ENCODE measurements around the gene SORCS3.

SORCS3 gene

GRCh38 chr10:104657457-104657856, 16.4 kb downstream of the SORCS3 start:
- no peaks in the 10 kb centered on the region for H3K36me3 ChIP-seq (ENCODE audit: insufficient read depth, low read length)
- H3K9me3 ChIP-seq (ENCODE audit: low read depth, low read length): no peaks in the 10 kb centered on the region
- DNase-seq (ENCODE audit: low read depth, low spot score): no peak
- TF ChIP-seq POLR2AphosphoS5 (IDR thresholded peaks at IDR 0.05; ENCODE audit: borderline replicate concordance, low read depth, low read length): no peak
- no peak for TF ChIP-seq EZH2 (IDR thresholded peaks at IDR 0.05)
- TF ChIP-seq FOXP2 (optimal IDR thresholded peaks at IDR 0.05; ENCODE audit: control extremely low read depth, extremely low read length, insufficient read depth): no peak
- no peak overlapping the region for H3K4me3 ChIP-seq
- H3K27ac ChIP-seq: no peak overlapping the region
- no peak overlapping the region for H3K9ac ChIP-seq (ENCODE audit: insufficient read length)

GRCh38 chr10:104658067-104658466, 17.0 kb downstream of the SORCS3 start:
- DNase-seq (ENCODE audit: low read depth, low spot score): no peak
- no peak overlapping the region for H3K27ac ChIP-seq
- no peak overlapping the region for H3K9ac ChIP-seq (ENCODE audit: insufficient read length)
- no peaks in the 10 kb centered on the region for H3K9me3 ChIP-seq (ENCODE audit: low read depth, low read length)
- TF ChIP-seq EZH2 (IDR thresholded peaks at IDR 0.05) (no peak), POLR2AphosphoS5 (IDR thresholded peaks at IDR 0.05; ENCODE audit: borderline replicate concordance, low read depth, low read length) (no peak), FOXP2 (optimal IDR thresholded peaks at IDR 0.05; ENCODE audit: control extremely low read depth, extremely low read length, insufficient read depth) (no peak)
- H3K4me3 ChIP-seq: no peak overlapping the region
- no peaks in the 10 kb centered on the region for H3K36me3 ChIP-seq (ENCODE audit: insufficient read depth, low read length)

- H3K9ac ChIP-seq (ENCODE audit: insufficient read length): no peak overlapping the region
- H3K4me3 ChIP-seq: no peak overlapping the region
- no peak overlapping the region for H3K27ac ChIP-seq
- TF ChIP-seq POLR2AphosphoS5 (IDR thresholded peaks at IDR 0.05; ENCODE audit: borderline replicate concordance, low read depth, low read length): no peak
- DNase-seq (ENCODE audit: low read depth, low spot score): no peak
- no peaks in the 10 kb centered on the region for H3K36me3 ChIP-seq (ENCODE audit: insufficient read depth, low read length)
- H3K9me3 ChIP-seq (ENCODE audit: low read depth, low read length): no peaks in the 10 kb centered on the region
These were observed 18.7 kb downstream of the SORCS3 start for GRCh38 chr10:104659809-104660208.

GRCh38 chr10:104663076-104663475, 22.0 kb downstream of the SORCS3 start:
- Histone ChIP-seq H3K9me3 (ENCODE audit: low read depth, low read length) (no peaks in the 10 kb centered on the region), H3K9ac (ENCODE audit: insufficient read length) (no peak overlapping the region), H3K36me3 (ENCODE audit: insufficient read depth, low read length) (no peaks in the 10 kb centered on the region), H3K27ac (no peak overlapping the region), H3K4me3 (no peak overlapping the region)
- no peak for DNase-seq (ENCODE audit: low read depth, low spot score)
- TF ChIP-seq FOXP2 (optimal IDR thresholded peaks at IDR 0.05; ENCODE audit: control extremely low read depth, extremely low read length, insufficient read depth) (no peak), POLR2AphosphoS5 (IDR thresholded peaks at IDR 0.05; ENCODE audit: borderline replicate concordance, low read depth, low read length) (no peak), EZH2 (IDR thresholded peaks at IDR 0.05) (no peak)

GRCh38 chr10:104663563-104663962, 22.5 kb downstream of the SORCS3 start:
- Histone ChIP-seq H3K27ac (no peak overlapping the region), H3K4me3 (no peak overlapping the region), H3K9ac (ENCODE audit: insufficient read length) (no peak overlapping the region), H3K9me3 (ENCODE audit: low read depth, low read length) (no peaks in the 10 kb centered on the region), H3K36me3 (ENCODE audit: insufficient read depth, low read length) (no peaks in the 10 kb centered on the region)
- TF ChIP-seq EZH2 (IDR thresholded peaks at IDR 0.05) (no peak), POLR2AphosphoS5 (IDR thresholded peaks at IDR 0.05; ENCODE audit: borderline replicate concordance, low read depth, low read length) (no peak), FOXP2 (optimal IDR thresholded peaks at IDR 0.05; ENCODE audit: control extremely low read depth, extremely low read length, insufficient read depth) (no peak)
- no peak for DNase-seq (ENCODE audit: low read depth, low spot score)

GRCh38 chr10:104664205-104664604, 23.1 kb downstream of the SORCS3 start:
- Histone ChIP-seq H3K9me3 (ENCODE audit: low read depth, low read length) (no peaks in the 10 kb centered on the region), H3K27ac (no peak overlapping the region), H3K9ac (ENCODE audit: insufficient read length) (no peak overlapping the region), H3K4me3 (no peak overlapping the region), H3K36me3 (ENCODE audit: insufficient read depth, low read length) (no peaks in the 10 kb centered on the region)
- no peak for DNase-seq (ENCODE audit: low read depth, low spot score)
- no peak for TF ChIP-seq EZH2 (IDR thresholded peaks at IDR 0.05)
- no peak for TF ChIP-seq POLR2AphosphoS5 (IDR thresholded peaks at IDR 0.05; ENCODE audit: borderline replicate concordance, low read depth, low read length)
- TF ChIP-seq FOXP2 (optimal IDR thresholded peaks at IDR 0.05; ENCODE audit: control extremely low read depth, extremely low read length, insufficient read depth): no peak

- no peak overlapping the region for H3K27ac ChIP-seq
- no peaks in the 10 kb centered on the region for H3K9me3 ChIP-seq (ENCODE audit: low read depth, low read length)
- no peak overlapping the region for H3K4me3 ChIP-seq
- H3K9ac ChIP-seq (ENCODE audit: insufficient read length): no peak overlapping the region
- no peaks in the 10 kb centered on the region for H3K36me3 ChIP-seq (ENCODE audit: insufficient read depth, low read length)
- TF ChIP-seq POLR2AphosphoS5 (IDR thresholded peaks at IDR 0.05; ENCODE audit: borderline replicate concordance, low read depth, low read length) (no peak), FOXP2 (optimal IDR thresholded peaks at IDR 0.05; ENCODE audit: control extremely low read depth, extremely low read length, insufficient read depth) (no peak), EZH2 (IDR thresholded peaks at IDR 0.05) (no peak)
- DNase-seq (ENCODE audit: low read depth, low spot score): no peak
These were observed 24.1 kb downstream of the SORCS3 start for GRCh38 chr10:104665174-104665573.

GRCh38 chr10:104666106-104666505, 25.0 kb downstream of the SORCS3 start:
- Histone ChIP-seq H3K36me3 (ENCODE audit: insufficient read depth, low read length) (no peaks in the 10 kb centered on the region), H3K4me3 (no peak overlapping the region), H3K9me3 (ENCODE audit: low read depth, low read length) (no peaks in the 10 kb centered on the region), H3K27ac (no peak overlapping the region), H3K9ac (ENCODE audit: insufficient read length) (no peak overlapping the region)
- no peak for TF ChIP-seq FOXP2 (optimal IDR thresholded peaks at IDR 0.05; ENCODE audit: control extremely low read depth, extremely low read length, insufficient read depth)
- no peak for TF ChIP-seq EZH2 (IDR thresholded peaks at IDR 0.05)
- no peak for TF ChIP-seq POLR2AphosphoS5 (IDR thresholded peaks at IDR 0.05; ENCODE audit: borderline replicate concordance, low read depth, low read length)
- no peak for DNase-seq (ENCODE audit: low read depth, low spot score)

GRCh38 chr10:104676874-104677273, 35.8 kb downstream of the SORCS3 start:
- DNase-seq (ENCODE audit: low read depth, low spot score): no peak
- Histone ChIP-seq H3K9ac (ENCODE audit: insufficient read length) (no peak overlapping the region), H3K36me3 (ENCODE audit: insufficient read depth, low read length) (no peaks in the 10 kb centered on the region), H3K4me3 (no peak overlapping the region), H3K27ac (no peak overlapping the region), H3K9me3 (ENCODE audit: low read depth, low read length) (no peaks in the 10 kb centered on the region)
- TF ChIP-seq POLR2AphosphoS5 (IDR thresholded peaks at IDR 0.05; ENCODE audit: borderline replicate concordance, low read depth, low read length): no peak
- TF ChIP-seq FOXP2 (optimal IDR thresholded peaks at IDR 0.05; ENCODE audit: control extremely low read depth, extremely low read length, insufficient read depth): no peak
- no peak for TF ChIP-seq EZH2 (IDR thresholded peaks at IDR 0.05)
